B cell (primary cell): ENCODE measurements around the gene FMOD. TPM values are rescaled to one million over a fixed set of nuclear protein-coding genes. Genes with fewer than 3 reads are reported as not detected.

Experiments
- ATAC-seq: fragments of 200-7000 bp; cut with Tn5 transposase; one replicate; pipeline ENCODE4 v1.10.0; 2021; ENCODE audit warnings: low read depth, mild to moderate bottlenecking, moderate number of reproducible peaks, moderate library complexity
- CTCF ChIA-PET: fragments of 350-600 bp; sonication (Branson Sonifier 250); formaldehyde crosslinking; loops from one replicate; lab custom pipeline; 2021; ENCODE audit warnings: antibody characterized with exemption, inconsistent platforms; lab: Charles Lee
- POLR2A ChIA-PET: fragments of 350-600 bp; sonication (Branson Sonifier 250); formaldehyde crosslinking; loops from one replicate; lab custom pipeline; 2021; ENCODE audit warnings: antibody characterized with exemption; lab: Charles Lee
- DNase-seq: peaks from one replicate; pipeline ENCODE4 v3.0.0; 2013
- H2AFZ ChIP-seq: 2 replicates; pipeline ENCODE4 v1.6.1; 2012; ENCODE audit warnings: mild to moderate bottlenecking, low read depth, low read length; ENCODE audit not compliant: insufficient read depth, poor library complexity, severe bottlenecking
- H3K27ac ChIP-seq, 2 donors: 1 replicate in 1 of 2; 2 replicates in 1 of 2; pipeline ENCODE4 v1.5.1; 2012 to 2013; ENCODE audit warnings: low read length in 2 of 2, mild to moderate bottlenecking in 2 of 2, moderate library complexity in 1 of 2
- H3K27me3 ChIP-seq, 4 experiments: fragments of 200-600 bp in 1 of 4; sonication (generic) in 1 of 4; replicated peaks in 1 of 4; 1 replicate in 2 of 4; 2 replicates in 2 of 4; pipeline versions ENCODE4 v1.6.1 to v1.7.0; 2013 to 2016; ENCODE audit warnings: low read length in 3 of 4, mild to moderate bottlenecking in 2 of 4, mixed read lengths in 1 of 4, moderate library complexity in 1 of 4; ENCODE audit not compliant: insufficient read depth in 4 of 4, control insufficient read depth in 3 of 4; ENCODE audit errors: control extremely low read depth in 1 of 4
- H3K36me3 ChIP-seq, 2 experiments: replicated peaks in 1 of 2; 1 replicate in 1 of 2; 2 replicates in 1 of 2; pipeline versions ENCODE4 v1.6.1 to v1.7.1; 2013; ENCODE audit warnings: low read length in 1 of 2; ENCODE audit not compliant: insufficient read depth in 2 of 2, control insufficient read depth in 1 of 2; ENCODE audit errors: control extremely low read depth in 1 of 2, extremely low read depth in 1 of 2
- H3K4me1 ChIP-seq, 2 donors: fragments of 200-600 bp in 1 of 2; sonication (generic) in 1 of 2; 1 replicate in 1 of 2; 2 replicates in 1 of 2; pipeline versions ENCODE4 v1.5.1 to v1.6.1; 2013 to 2017; ENCODE audit warnings: low read length in 2 of 2; ENCODE audit not compliant: control insufficient read depth in 2 of 2, insufficient read depth in 2 of 2
- H3K4me2 ChIP-seq: replicated peaks from 2 replicates; pipeline ENCODE3; 2012; ENCODE audit warnings: mild to moderate bottlenecking, low read depth, low read length; ENCODE audit not compliant: poor library complexity, severe bottlenecking
- H3K4me3 ChIP-seq, 5 experiments: fragments of 200-600 bp in 1 of 5; sonication (generic) in 1 of 5; 1 replicate in 3 of 5; 2 replicates in 2 of 5; pipeline versions ENCODE4 v1.5.1 to v1.7.0; 2011 to 2016; ENCODE audit warnings: low read length in 4 of 5, mild to moderate bottlenecking in 4 of 5, low read depth in 2 of 5, control low read depth in 1 of 5, moderate library complexity in 1 of 5; ENCODE audit not compliant: insufficient read depth in 1 of 5; ENCODE audit errors: control extremely low read depth in 1 of 5, extremely low read depth in 1 of 5
- H3K79me2 ChIP-seq: fragments of 200-600 bp; sonication (generic); one replicate; pipeline ENCODE4 v1.6.0; 2016; ENCODE audit warnings: low read length; ENCODE audit not compliant: control insufficient read depth, insufficient read depth
- H3K9ac ChIP-seq: fragments of 200-600 bp; sonication (generic); 2 replicates; pipeline ENCODE4 v1.6.1; 2017; ENCODE audit warnings: mild to moderate bottlenecking, low read length, moderate library complexity
- H3K9me3 ChIP-seq, 3 donors: one replicate each; pipeline versions ENCODE4 v1.6.1 to v1.7.1; 2013; ENCODE audit warnings: low read length in 2 of 3; ENCODE audit not compliant: control insufficient read depth in 2 of 3, insufficient read depth in 1 of 3; ENCODE audit errors: control extremely low read depth in 1 of 3
- H4K20me1 ChIP-seq: 2 replicates; pipeline ENCODE4 v1.6.0; 2012; ENCODE audit warnings: mild to moderate bottlenecking, low read length; ENCODE audit not compliant: insufficient read depth, control insufficient read depth, poor library complexity, severe bottlenecking
- H3K27ac Mint-ChIP-seq: one replicate; pipeline ENCODE4 v1.8.0; 2021; ENCODE audit warnings: mixed read lengths
- H3K27me3 Mint-ChIP-seq: one replicate; pipeline ENCODE4 v1.8.0; 2021; ENCODE audit warnings: mixed read lengths
- H3K4me1 Mint-ChIP-seq: one replicate; pipeline ENCODE4 v1.8.0; 2021; ENCODE audit warnings: mixed read lengths
- H3K4me3 Mint-ChIP-seq: one replicate; pipeline ENCODE4 v1.8.0; 2021; ENCODE audit warnings: mixed read lengths
- H3K9me3 Mint-ChIP-seq: one replicate; pipeline ENCODE4 v1.8.0; 2022; ENCODE audit warnings: mixed read lengths; ENCODE audit not compliant: insufficient read depth
- CTCF ChIP-seq: fragments of 200-600 bp; IDR thresholded peaks from one replicate; pipeline ENCODE4 v1.8.0; 2022; ENCODE audit warnings: antibody characterized with exemption, mild to moderate bottlenecking
- EZH2 ChIP-seq: IDR thresholded peaks from 2 replicates; pipeline ENCODE4 v1.6.1; 2012; ENCODE audit warnings: borderline replicate concordance, low read depth, mild to moderate bottlenecking, moderate library complexity, low read length; ENCODE audit not compliant: insufficient read depth, poor library complexity, severe bottlenecking
- WGBS: methylation state at CpG from one replicate; pipeline ENCODE4 v1.1.5; 2013; ENCODE audit warnings: missing lambda C conversion rate; ENCODE audit not compliant: insufficient coverage; 5-methylcytosine and 5-hydroxymethylcytosine counted together
- intact Hi-C: fragments of 100-400 bp; cut with micrococcal nuclease; formaldehyde crosslinking; loops from one replicate; pipeline ENCODE4 v1.10.0; 2022
- polyA plus RNA-seq: library from polyadenylated mRNA; depleted of rRNA; stranded (reverse); fragments of >200 nt; gene quantifications from 2 replicates; pipeline ENCODE4 v1.2.3, GENCODE V29; 2012
- total RNA-seq, 2 donors: library from RNA; stranded (reverse); fragments of 120-200 nt in 1 of 2; gene quantifications; 1 replicate in 1 of 2; 2 replicates in 1 of 2; pipeline versions ENCODE4 v1.2.3 to v1.2.4, GENCODE V29; 2013 to 2022

The FMOD gene
- total and polyA plus RNA-seq, 2 donors (not counting 1 experiment from before 2014, with no cell fraction given) = not detected

GRCh38 chr1:203349773-203350524 is 973 bp downstream of the FMOD start:
- ChIA-PET POLR2A (interaction anchor here (0.6 kb wide), 1 partner anchor 51 kb away, joined by 3 read pairs; no protein-coding TSS in a partner anchor), CTCF (interaction anchor here (8.1 to 32.7 kb wide), 3 partner anchors 9 to 133 kb away, joined by 83 to 1776 read pairs (median 511); partner anchors contain the start of gene PRELP)
- no peaks in the 10 kb centered on the region for H4K20me1 ChIP-seq
- H3K4me3 ChIP-seq = no peak overlapping the region
- intact Hi-C loops = no loop called here
- no peak overlapping the region for H3K4me3 Mint-ChIP-seq
- WGBS = 100% methylated on average over 3 of the region's 4 CpGs
- peaks cover 3% of the 10 kb centered on the region for H3K4me1 Mint-ChIP-seq
- no peak overlapping the region for H3K4me2 ChIP-seq
- peaks cover 6 to 10% of the 10 kb centered on the region in 2 donors for H3K4me1 ChIP-seq
- ATAC-seq (no peak), DNase-seq (no peak)
- H3K9me3 Mint-ChIP-seq = no peaks in the 10 kb centered on the region
- H3K27ac ChIP-seq = no peak overlapping the region
- H3K27me3 Mint-ChIP-seq = peaks cover 33% of the 10 kb centered on the region
- no peaks in the 10 kb centered on the region for H3K9me3 ChIP-seq
- H3K79me2 ChIP-seq = no peaks in the 10 kb centered on the region
- H2AFZ ChIP-seq = no peak overlapping the region
- no peak overlapping the region for H3K9ac ChIP-seq
- no peaks in the 10 kb centered on the region for H3K36me3 ChIP-seq
- H3K27me3 ChIP-seq = peaks cover 0 to 30% (median 5%) of the 10 kb centered on the region in 4 experiments
- H3K27ac Mint-ChIP-seq = no peak overlapping the region
- TF ChIP-seq CTCF (no peak), EZH2 (no peak)

DNA sequence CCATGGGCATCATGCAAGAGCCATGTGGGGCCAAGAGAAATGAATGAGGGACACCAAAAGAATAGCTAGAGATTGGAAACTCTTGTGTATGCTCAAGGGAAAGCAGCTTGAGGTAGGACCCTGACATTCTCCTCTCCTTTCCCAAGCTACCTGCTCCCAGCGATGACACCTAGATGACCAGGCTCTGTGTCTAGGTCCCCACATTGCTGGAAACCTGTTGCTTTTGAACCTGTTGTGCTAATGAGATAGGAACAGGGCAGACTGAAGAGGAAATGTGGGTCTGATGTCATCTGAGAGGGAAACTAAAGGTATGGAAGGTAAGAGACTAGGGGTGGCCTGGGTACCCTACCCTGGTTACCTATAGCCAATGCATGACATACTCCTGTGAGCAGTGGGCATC is 1.8 kb downstream of the FMOD start:
- Histone ChIP-seq H3K9me3 (no peaks in the 10 kb centered on the region), H4K20me1 (no peaks in the 10 kb centered on the region), H3K4me3 (no peak overlapping the region), H3K79me2 (no peaks in the 10 kb centered on the region), H3K27ac (no peak overlapping the region), H2AFZ (no peak overlapping the region), H3K36me3 (no peaks in the 10 kb centered on the region), H3K27me3 (peaks cover 0 to 22% (median 5%) of the 10 kb centered on the region in 4 experiments), H3K4me1 (peaks cover 6 to 10% of the 10 kb centered on the region in 2 donors), H3K9ac (no peak overlapping the region), H3K4me2 (no peak overlapping the region)
- Mint-ChIP-seq H3K4me1 (peaks cover 3% of the 10 kb centered on the region), H3K27me3 (peaks cover 28% of the 10 kb centered on the region), H3K9me3 (no peaks in the 10 kb centered on the region), H3K27ac (no peak overlapping the region), H3K4me3 (no peak overlapping the region)
- intact Hi-C loops = no loop called here
- CTCF ChIA-PET = interaction anchor here (8.1 to 32.7 kb wide), 3 partner anchors 8 to 134 kb away, joined by 83 to 1776 read pairs (median 511); partner anchors contain the start of gene PRELP
- DNase-seq (no peak), ATAC-seq (no peak)
- whole genome bisulfite sequencing = no CpG with 5 or more reads among the region's 1 CpG
- no peak for TF ChIP-seq CTCF
- TF ChIP-seq EZH2 = no peak
- POLR2A ChIA-PET = no interaction called here
